Gastroesophageal sphincter (tissue), 3 donors: ENCODE data around the gene THBS4.

Source experiments
- POLR2AphosphoS5 ChIP-seq: sonication (generic); formaldehyde crosslinking; IDR thresholded peaks from one replicate; pipeline ENCODE4 v1.6.1; 2017; ENCODE audit warnings: antibody characterized with exemption
- TF ChIP-seq, protein P1 (sequence below), 4 experiments: fragments of 200-600 bp in 2 of 4; fragments of 450-650 bp in 2 of 4; sonication (generic) in 1 of 4; IDR thresholded peaks; one replicate each; pipeline ENCODE4 v1.5.1; 2017 to 2019; ENCODE audit warnings: antibody characterized with exemption in 4 of 4, mild to moderate bottlenecking in 2 of 4, moderate library complexity in 2 of 4

DNA sequence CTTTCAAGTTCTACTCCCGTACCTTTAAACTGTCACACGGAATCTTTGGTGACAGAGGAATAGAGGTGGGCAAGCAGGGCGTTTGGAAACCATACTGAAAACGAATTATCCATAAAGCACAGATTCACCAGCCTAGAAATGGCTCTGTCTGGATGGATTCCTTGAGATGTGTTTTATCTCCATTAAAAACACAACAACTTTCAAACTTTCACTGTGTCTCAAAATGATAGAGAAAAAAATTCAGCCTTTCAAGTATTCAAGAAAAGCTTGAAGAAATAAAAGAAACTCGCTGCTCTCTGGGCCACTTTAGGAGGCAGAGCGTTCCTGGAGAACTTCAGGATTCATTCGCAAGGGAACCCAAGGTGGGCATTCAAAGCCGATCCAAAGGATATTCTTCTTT lies 589 bp upstream of the THBS4 start:
- TF ChIP-seq, protein P1, sequence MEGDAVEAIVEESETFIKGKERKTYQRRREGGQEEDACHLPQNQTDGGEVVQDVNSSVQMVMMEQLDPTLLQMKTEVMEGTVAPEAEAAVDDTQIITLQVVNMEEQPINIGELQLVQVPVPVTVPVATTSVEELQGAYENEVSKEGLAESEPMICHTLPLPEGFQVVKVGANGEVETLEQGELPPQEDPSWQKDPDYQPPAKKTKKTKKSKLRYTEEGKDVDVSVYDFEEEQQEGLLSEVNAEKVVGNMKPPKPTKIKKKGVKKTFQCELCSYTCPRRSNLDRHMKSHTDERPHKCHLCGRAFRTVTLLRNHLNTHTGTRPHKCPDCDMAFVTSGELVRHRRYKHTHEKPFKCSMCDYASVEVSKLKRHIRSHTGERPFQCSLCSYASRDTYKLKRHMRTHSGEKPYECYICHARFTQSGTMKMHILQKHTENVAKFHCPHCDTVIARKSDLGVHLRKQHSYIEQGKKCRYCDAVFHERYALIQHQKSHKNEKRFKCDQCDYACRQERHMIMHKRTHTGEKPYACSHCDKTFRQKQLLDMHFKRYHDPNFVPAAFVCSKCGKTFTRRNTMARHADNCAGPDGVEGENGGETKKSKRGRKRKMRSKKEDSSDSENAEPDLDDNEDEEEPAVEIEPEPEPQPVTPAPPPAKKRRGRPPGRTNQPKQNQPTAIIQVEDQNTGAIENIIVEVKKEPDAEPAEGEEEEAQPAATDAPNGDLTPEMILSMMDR (IDR thresholded peaks at IDR 0.05), result no peak
- TF ChIP-seq POLR2AphosphoS5, result no peak
